ENCODE data around the gene GBP1. TPM values are rescaled to one million over a fixed set of nuclear protein-coding genes. Genes with fewer than 3 reads are reported as not detected.

GBP1 gene
- total RNA-seq, 1 donor: 32.2 TPM

GRCh38 chr1:89069951-89070350 is 4.9 kb upstream of the GBP1 start:
- Histone ChIP-seq H3K27me3 (ENCODE audit: insufficient read depth, low read length) (no peaks in the 10 kb centered on the region), H3K36me3 (ENCODE audit: insufficient read depth, low read length) (no peaks in the 10 kb centered on the region), H4K20me1 (ENCODE audit: insufficient read depth, low read length) (no peaks in the 10 kb centered on the region), H2AFZ (ENCODE audit: low read length) (peak overlapping the region; percentile 78), H3K27ac (ENCODE audit: low read depth, low read length) (no peak overlapping the region), H3K4me1 (ENCODE audit: insufficient read depth, low read length) (peaks cover 9% of the 10 kb centered on the region), H3K9me3 (ENCODE audit: low read depth, low read length) (no peaks in the 10 kb centered on the region), H3K4me2 (ENCODE audit: insufficient read depth, low read length) (peak overlapping the region; percentile 70), H3K4me3 (ENCODE audit: insufficient read depth, low read length) (peak overlapping the region; percentile 52), H3K79me2 (ENCODE audit: insufficient read depth, low read length) (no peaks in the 10 kb centered on the region)
- TF ChIP-seq CTCF (IDR thresholded peaks at IDR 0.05; ENCODE audit: extremely low read depth, low read depth, low read length): no peak
- no peak for DNase-seq (ENCODE audit: insufficient read length, low spot score, missing footprints)

GRCh38 chr1:89068291-89068690 is 3.3 kb upstream of the GBP1 start:
- no peak for TF ChIP-seq CTCF (IDR thresholded peaks at IDR 0.05; ENCODE audit: extremely low read depth, low read depth, low read length)
- Histone ChIP-seq H4K20me1 (ENCODE audit: insufficient read depth, low read length) (no peaks in the 10 kb centered on the region), H3K9me3 (ENCODE audit: low read depth, low read length) (no peaks in the 10 kb centered on the region), H3K36me3 (ENCODE audit: insufficient read depth, low read length) (no peaks in the 10 kb centered on the region), H3K27ac (ENCODE audit: low read depth, low read length) (peak overlapping the region; percentile 43), H3K4me2 (ENCODE audit: insufficient read depth, low read length) (no peak overlapping the region), H3K4me3 (ENCODE audit: insufficient read depth, low read length) (no peak overlapping the region), H3K27me3 (ENCODE audit: insufficient read depth, low read length) (no peaks in the 10 kb centered on the region), H3K4me1 (ENCODE audit: insufficient read depth, low read length) (peaks cover 12% of the 10 kb centered on the region), H3K79me2 (ENCODE audit: insufficient read depth, low read length) (peaks cover 10% of the 10 kb centered on the region), H2AFZ (ENCODE audit: low read length) (peak overlapping the region; percentile 53)
- no peak for DNase-seq (ENCODE audit: insufficient read length, low spot score, missing footprints)

GRCh38 chr1:89064632-89065031 is 376 bp downstream of the GBP1 start:
- H3K79me2 ChIP-seq (ENCODE audit: insufficient read depth, low read length): peaks cover 16% of the 10 kb centered on the region
- peak overlapping the region; percentile 89 for H3K4me2 ChIP-seq (ENCODE audit: insufficient read depth, low read length)
- peak overlapping the region; percentile 73 for H3K4me3 ChIP-seq (ENCODE audit: insufficient read depth, low read length)
- peak overlapping the region; percentile 92 for H2AFZ ChIP-seq (ENCODE audit: low read length)
- H3K4me1 ChIP-seq (ENCODE audit: insufficient read depth, low read length): peaks cover 15% of the 10 kb centered on the region
- DNase-seq (ENCODE audit: insufficient read length, low spot score, missing footprints): no peak
- H3K36me3 ChIP-seq (ENCODE audit: insufficient read depth, low read length): no peaks in the 10 kb centered on the region
- no peaks in the 10 kb centered on the region for H3K27me3 ChIP-seq (ENCODE audit: insufficient read depth, low read length)
- H4K20me1 ChIP-seq (ENCODE audit: insufficient read depth, low read length): no peaks in the 10 kb centered on the region
- no peaks in the 10 kb centered on the region for H3K9me3 ChIP-seq (ENCODE audit: low read depth, low read length)
- TF ChIP-seq CTCF (IDR thresholded peaks at IDR 0.05; ENCODE audit: extremely low read depth, low read depth, low read length): no peak
- peak overlapping the region; percentile 65 for H3K27ac ChIP-seq (ENCODE audit: low read depth, low read length)

GRCh38 chr1:89063094-89063493 is 1.9 kb downstream of the GBP1 start:
- no peak for DNase-seq (ENCODE audit: insufficient read length, low spot score, missing footprints)
- H3K4me1 ChIP-seq (ENCODE audit: insufficient read depth, low read length): peaks cover 11% of the 10 kb centered on the region
- peaks cover 14% of the 10 kb centered on the region for H3K36me3 ChIP-seq (ENCODE audit: insufficient read depth, low read length)
- no peak overlapping the region for H2AFZ ChIP-seq (ENCODE audit: low read length)
- no peaks in the 10 kb centered on the region for H4K20me1 ChIP-seq (ENCODE audit: insufficient read depth, low read length)
- no peak for TF ChIP-seq CTCF (IDR thresholded peaks at IDR 0.05; ENCODE audit: extremely low read depth, low read depth, low read length)
- no peak overlapping the region for H3K27ac ChIP-seq (ENCODE audit: low read depth, low read length)
- H3K9me3 ChIP-seq (ENCODE audit: low read depth, low read length): no peaks in the 10 kb centered on the region
- H3K4me2 ChIP-seq (ENCODE audit: insufficient read depth, low read length): peak overlapping the region; percentile 89
- H3K79me2 ChIP-seq (ENCODE audit: insufficient read depth, low read length): peaks cover 16% of the 10 kb centered on the region
- no peak overlapping the region for H3K4me3 ChIP-seq (ENCODE audit: insufficient read depth, low read length)
- H3K27me3 ChIP-seq (ENCODE audit: insufficient read depth, low read length): no peaks in the 10 kb centered on the region

All from osteoblast (primary cell).